ENCODE results near the gene OR2L5.

- no peak for TF ChIP-seq CTCF (IDR thresholded peaks at IDR 0.05)
- no peak for TF ChIP-seq TCF7L2 (IDR thresholded peaks at IDR 0.05; ENCODE audit: low read depth, low read length)
- TF ChIP-seq REST (IDR thresholded peaks at IDR 0.05; ENCODE audit: insufficient read depth in 1 of 2, low read depth in 2 of 2, low read length in 1 of 2), result no peak
Measured at GRCh38 chr1:247966532-247967204, 46.8 kb upstream of the OR2L5 start.

Data from Panc1 (cell line).